ENCODE measurements around the gene RNF5. TPM values are rescaled to one million over a fixed set of nuclear protein-coding genes. Genes with fewer than 3 reads are reported as not detected.
"Not testable (repeated sequence)": the region's sequence is repeated elsewhere in the genome, so short reads cannot be mapped to it uniquely, and the experiment has no call there.

The RNF5 gene
- total RNA-seq, 2 experiments from 2014 or later = 58.4 to 58.9 TPM

- POLR2A ChIA-PET = interaction anchor here (0.6 to 1.4 kb wide), 5 partner anchors 17 to 1396 kb away, joined by 3 to 11 read pairs (median 5); partner anchors contain the start of gene ATF6B
- CTCF ChIA-PET = interaction anchor here (0.6 to 1.7 kb wide), 9 partner anchors 9 to 788 kb away, joined by 3 to 6 read pairs (median 3); partner anchors contain the start of genes AGPAT1 and ATF6B
These were observed 17.9 kb downstream of the RNF5 start for GRCh38 chr6:32195902-32196681.

- ChIA-PET CTCF (interaction anchor here (0.6 to 0.7 kb wide), 3 partner anchors 82 to 788 kb away, joined by 3 read pairs; no protein-coding TSS in a partner anchor), POLR2A (interaction anchor here (0.6 kb wide), 1 partner anchor 1395 kb away, joined by 3 read pairs; no protein-coding TSS in a partner anchor)
These were observed 18.7 kb downstream of the RNF5 start for GRCh38 chr6:32196682-32197616.

GRCh38 chr6:32198345-32198696 is 20.1 kb downstream of the RNF5 start:
- CTCF ChIA-PET = no interaction called here
- POLR2A ChIA-PET = interaction anchor here (0.7 kb wide), 1 partner anchor 1073 kb away, joined by 7 read pairs; the partner anchor contains the start of genes RPS18 and VPS52

GRCh38 chr6:32198866-32199265 is 20.7 kb downstream of the RNF5 start:
- ChIA-PET POLR2A (no interaction called here), CTCF (no interaction called here)

GRCh38 chr6:32200711-32201475 is 22.7 kb downstream of the RNF5 start:
- CTCF ChIA-PET = no interaction called here
- POLR2A ChIA-PET = no interaction called here

GRCh38 chr6:32202186-32202585 is 24.0 kb downstream of the RNF5 start:
- CTCF ChIA-PET = no interaction called here
- POLR2A ChIA-PET = no interaction called here

GRCh38 chr6:32203426-32204267 is 25.4 kb downstream of the RNF5 start:
- ChIA-PET POLR2A (no interaction called here), CTCF (interaction anchor here (0.7 kb wide), 1 partner anchor 22 kb away, joined by 4 read pairs; no protein-coding TSS in a partner anchor)

- CTCF ChIA-PET = no interaction called here
- POLR2A ChIA-PET = no interaction called here
These were observed 26.1 kb downstream of the RNF5 start for GRCh38 chr6:32204268-32204715.

- POLR2A ChIA-PET = no interaction called here
- CTCF ChIA-PET = no interaction called here
These were observed 30.8 kb downstream of the RNF5 start for GRCh38 chr6:32208996-32209395.

GRCh38 chr6:32210191-32210601 is 32.0 kb downstream of the RNF5 start:
- ChIA-PET CTCF (no interaction called here), POLR2A (no interaction called here)

GRCh38 chr6:32211432-32211831 is 33.2 kb downstream of the RNF5 start:
- CTCF ChIA-PET, POLR2A ChIA-PET: not testable (repeated sequence)

- ChIA-PET CTCF (no interaction called here), POLR2A (no interaction called here)
These were observed 34.0 kb downstream of the RNF5 start for GRCh38 chr6:32212076-32212760.

- ChIA-PET POLR2A (no interaction called here), CTCF (interaction anchor here (0.7 kb wide), 1 partner anchor 553 kb away, joined by 3 read pairs; no protein-coding TSS in a partner anchor)
These were observed 35.4 kb downstream of the RNF5 start for GRCh38 chr6:32213649-32214048.

- CTCF ChIA-PET = no interaction called here
- POLR2A ChIA-PET = no interaction called here
These were observed 35.9 kb downstream of the RNF5 start for GRCh38 chr6:32214126-32214525.

- ChIA-PET POLR2A (no interaction called here), CTCF (no interaction called here)
These were observed 37.4 kb downstream of the RNF5 start for GRCh38 chr6:32215617-32216016.

GRCh38 chr6:32216285-32216684 is 38.1 kb downstream of the RNF5 start:
- ChIA-PET CTCF (no interaction called here), POLR2A (no interaction called here)

- POLR2A ChIA-PET = no interaction called here
- CTCF ChIA-PET = no interaction called here
These were observed 38.8 kb downstream of the RNF5 start for GRCh38 chr6:32216998-32217397.

GRCh38 chr6:32218167-32218566 is 40.0 kb downstream of the RNF5 start:
- CTCF ChIA-PET = no interaction called here
- POLR2A ChIA-PET = no interaction called here

Data from activated CD8-positive, alpha-beta memory T cell treated with anti-CD3 and anti-CD28 coated beads for 36 hours (primary cell).